Endodermal cell (in vitro differentiated cells): ENCODE results near the gene TREML2. TPM values are rescaled to one million over a fixed set of nuclear protein-coding genes. Genes with fewer than 3 reads are reported as not detected.

ENCODE experiments used
- DNase-seq: peaks from one replicate; pipeline ENCODE4 v3.0.0-alpha.2; 2017
- H3K27ac ChIP-seq: 2 replicates; pipeline ENCODE4 v1.5.1; 2013; ENCODE audit warnings: mild to moderate bottlenecking, low read depth, low read length, moderate library complexity
- H3K27me3 ChIP-seq: 2 replicates; pipeline ENCODE4 v1.6.1; 2013; ENCODE audit warnings: mild to moderate bottlenecking, low read length, moderate library complexity; ENCODE audit not compliant: insufficient read depth, control insufficient read depth, poor library complexity, severe bottlenecking
- H3K36me3 ChIP-seq: 2 replicates; pipeline ENCODE4 v1.7.0; 2013; ENCODE audit warnings: mild to moderate bottlenecking, low read length, moderate library complexity; ENCODE audit not compliant: control insufficient read depth, insufficient read depth
- H3K4me1 ChIP-seq: one replicate; pipeline ENCODE4 v1.7.0; 2013; ENCODE audit warnings: low read length; ENCODE audit not compliant: control insufficient read depth, insufficient read depth
- H3K4me3 ChIP-seq: 2 replicates; pipeline ENCODE4 v1.5.1; 2013; ENCODE audit warnings: mild to moderate bottlenecking, low read length, moderate library complexity
- H3K9ac ChIP-seq: 2 replicates; pipeline ENCODE4 v1.6.1; 2013; ENCODE audit warnings: mild to moderate bottlenecking, low read length, moderate library complexity; ENCODE audit not compliant: poor library complexity, severe bottlenecking; ENCODE audit errors: extremely low read depth
- H3K9me3 ChIP-seq: 2 replicates; pipeline ENCODE4 v1.6.1; 2013; ENCODE audit warnings: mild to moderate bottlenecking, low read length, moderate library complexity; ENCODE audit not compliant: control insufficient read depth
- H3K27ac Mint-ChIP-seq: 2 replicates; pipeline ENCODE4 v1.8.0; 2020; ENCODE audit warnings: mixed read lengths
- H3K27me3 Mint-ChIP-seq: 2 replicates; pipeline ENCODE4 v1.8.0; 2021; ENCODE audit warnings: mild to moderate bottlenecking, mixed read lengths; ENCODE audit not compliant: insufficient read depth
- H3K36me3 Mint-ChIP-seq: 2 replicates; pipeline ENCODE4 v1.8.0; 2020; ENCODE audit warnings: low read depth, mixed read lengths
- H3K4me1 Mint-ChIP-seq: 2 replicates; pipeline ENCODE4 v1.8.0; 2020; ENCODE audit warnings: mixed read lengths
- H3K4me3 Mint-ChIP-seq: 2 replicates; pipeline ENCODE4 v1.8.0; 2020; ENCODE audit warnings: mild to moderate bottlenecking, moderate library complexity, mixed read lengths
- H3K9me3 Mint-ChIP-seq: 2 replicates; pipeline ENCODE4 v1.8.0; 2020; ENCODE audit warnings: mild to moderate bottlenecking, mixed read lengths
- WGBS, 2 experiments: methylation state at CpG; one replicate each; pipeline versions ENCODE4 v1.1.5 to v1.1.7; 2013; ENCODE audit warnings: missing lambda C conversion rate in 2 of 2, mixed read lengths in 1 of 2; ENCODE audit not compliant: insufficient coverage in 1 of 2, insufficient read length in 1 of 2; 5-methylcytosine and 5-hydroxymethylcytosine counted together
- total RNA-seq, 2 donors: library from RNA; stranded (reverse); fragmentation: NEBNext Ultra II Directional in 1 of 2; extraction: Animal tissue kit (Norgen Biotek cat#: 25700) in 1 of 2; gene quantifications; 2 replicates in 1 of 2; 3 replicates in 1 of 2; pipeline ENCODE4 v1.2.1, GENCODE V29; 2021
- TF ChIP-seq, protein P1 (sequence below): fragments of 200-600 bp; sonication (generic); conservative IDR thresholded peaks from 2 replicates; pipeline ENCODE4 v1.5.0; 2021; ENCODE audit warnings: antibody characterized with exemption, mild to moderate bottlenecking

The TREML2 gene
- total RNA-seq, 2 donors from 2014 or later = not detected

DNA sequence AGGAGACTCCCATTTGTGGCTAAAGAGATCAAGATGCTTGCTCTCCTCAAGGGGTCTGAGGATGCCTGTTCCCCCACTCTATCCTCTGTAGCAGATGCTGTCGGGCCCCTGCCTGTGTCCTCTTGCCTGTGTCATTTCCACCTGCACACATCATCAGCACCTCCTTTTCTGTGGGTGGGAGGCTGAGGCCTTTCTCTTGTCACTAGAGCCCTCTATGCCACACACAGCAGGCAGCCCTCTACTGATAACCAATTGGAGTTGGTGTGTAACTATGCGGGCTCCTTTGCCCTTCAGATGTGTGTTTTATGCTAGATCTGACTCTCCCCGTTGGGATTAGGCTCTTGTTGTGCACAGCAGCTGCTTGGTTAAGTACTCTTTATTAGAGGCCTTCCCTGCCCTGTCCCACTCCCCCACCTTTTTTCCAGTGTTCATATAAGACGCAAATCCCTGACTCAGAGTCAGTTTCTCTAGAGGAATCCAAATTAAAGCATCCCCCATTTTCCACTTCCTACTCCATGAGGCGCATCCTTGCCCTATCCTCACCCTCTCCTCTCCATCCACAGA, 7.7 kb downstream of the TREML2 start:
- Mint-ChIP-seq H3K27me3 (peaks cover 32% of the 10 kb centered on the region), H3K4me3 (no peak overlapping the region), H3K4me1 (no peaks in the 10 kb centered on the region), H3K27ac (no peak overlapping the region), H3K36me3 (no peaks in the 10 kb centered on the region), H3K9me3 (peaks cover 15% of the 10 kb centered on the region)
- Histone ChIP-seq H3K4me1 (no peaks in the 10 kb centered on the region), H3K9ac (no peak overlapping the region), H3K27ac (no peak overlapping the region), H3K9me3 (peaks cover 17% of the 10 kb centered on the region), H3K4me3 (no peak overlapping the region), H3K27me3 (peaks cover 19% of the 10 kb centered on the region), H3K36me3 (no peaks in the 10 kb centered on the region)
- WGBS, 2 experiments = 87 to 89% methylated on average over 3 to 5 of the region's 5 CpGs
- TF ChIP-seq, protein P1, sequence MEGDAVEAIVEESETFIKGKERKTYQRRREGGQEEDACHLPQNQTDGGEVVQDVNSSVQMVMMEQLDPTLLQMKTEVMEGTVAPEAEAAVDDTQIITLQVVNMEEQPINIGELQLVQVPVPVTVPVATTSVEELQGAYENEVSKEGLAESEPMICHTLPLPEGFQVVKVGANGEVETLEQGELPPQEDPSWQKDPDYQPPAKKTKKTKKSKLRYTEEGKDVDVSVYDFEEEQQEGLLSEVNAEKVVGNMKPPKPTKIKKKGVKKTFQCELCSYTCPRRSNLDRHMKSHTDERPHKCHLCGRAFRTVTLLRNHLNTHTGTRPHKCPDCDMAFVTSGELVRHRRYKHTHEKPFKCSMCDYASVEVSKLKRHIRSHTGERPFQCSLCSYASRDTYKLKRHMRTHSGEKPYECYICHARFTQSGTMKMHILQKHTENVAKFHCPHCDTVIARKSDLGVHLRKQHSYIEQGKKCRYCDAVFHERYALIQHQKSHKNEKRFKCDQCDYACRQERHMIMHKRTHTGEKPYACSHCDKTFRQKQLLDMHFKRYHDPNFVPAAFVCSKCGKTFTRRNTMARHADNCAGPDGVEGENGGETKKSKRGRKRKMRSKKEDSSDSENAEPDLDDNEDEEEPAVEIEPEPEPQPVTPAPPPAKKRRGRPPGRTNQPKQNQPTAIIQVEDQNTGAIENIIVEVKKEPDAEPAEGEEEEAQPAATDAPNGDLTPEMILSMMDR = no peak
- no peak for DNase-seq

DNA sequence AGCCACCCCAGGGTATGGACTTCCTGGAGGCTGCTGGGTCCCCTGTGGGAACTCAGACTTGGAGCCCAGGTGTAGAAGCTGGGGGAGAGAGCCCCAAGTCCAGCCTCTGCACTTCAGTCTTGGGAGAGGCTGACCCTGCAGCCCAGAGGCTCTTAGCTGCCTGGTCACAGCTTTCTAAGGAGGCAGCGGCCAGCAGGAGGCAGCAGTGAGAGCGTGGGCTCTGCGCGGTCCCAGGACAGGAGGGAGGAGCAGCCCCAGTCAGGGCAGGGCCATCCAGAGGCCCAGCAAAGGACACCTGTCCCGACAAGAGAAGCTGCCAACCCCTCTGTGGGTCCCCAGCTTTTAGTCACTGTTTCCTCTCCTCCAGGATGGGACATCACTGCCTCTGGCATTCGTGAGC, 9.4 kb downstream of the TREML2 start:
- Histone ChIP-seq H3K4me1 (peaks cover 3% of the 10 kb centered on the region), H3K36me3 (no peaks in the 10 kb centered on the region), H3K27ac (no peak overlapping the region), H3K9ac (no peak overlapping the region), H3K9me3 (peaks cover 17% of the 10 kb centered on the region), H3K4me3 (no peak overlapping the region), H3K27me3 (peaks cover 14% of the 10 kb centered on the region)
- Mint-ChIP-seq H3K27ac (no peak overlapping the region), H3K4me1 (peaks cover 11% of the 10 kb centered on the region), H3K36me3 (no peaks in the 10 kb centered on the region), H3K4me3 (no peak overlapping the region), H3K27me3 (peaks cover 27% of the 10 kb centered on the region), H3K9me3 (peaks cover 15% of the 10 kb centered on the region)
- WGBS, 2 experiments = 32 to 39% methylated on average over 3 to 6 of the region's 6 CpGs
- TF ChIP-seq, protein P1 = peak; percentile 88
- peak; percentile 92 for DNase-seq

DNA sequence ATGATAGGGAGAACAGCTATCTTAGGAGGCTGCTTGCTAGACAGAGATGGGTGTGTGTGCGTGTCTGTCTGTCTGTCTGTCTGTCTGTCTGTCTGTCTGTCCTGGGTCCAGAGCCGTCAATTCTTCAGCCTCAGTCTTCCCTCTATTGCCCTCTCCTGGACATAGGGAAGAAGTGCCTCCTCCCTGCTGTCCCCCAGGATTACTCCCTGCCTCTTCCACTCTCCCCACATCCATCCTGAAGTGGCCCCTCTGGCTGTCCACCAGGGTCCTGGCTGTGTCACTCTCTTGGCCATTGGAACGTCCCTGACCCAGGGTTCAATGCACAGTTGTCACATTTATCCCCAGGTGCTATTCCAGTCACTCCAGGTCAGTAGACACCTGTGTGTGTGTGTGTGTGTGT, 10.2 kb downstream of the TREML2 start:
- peaks cover 22% of the 10 kb centered on the region for H3K27me3 Mint-ChIP-seq
- no peak overlapping the region for H3K27ac ChIP-seq
- DNase-seq = no peak
- 92% methylated on average over 3 of the region's 3 CpGs; no CpG with 5 or more reads in 1 of the 2 experiments for WGBS, 2 experiments
- no peak overlapping the region for H3K4me3 Mint-ChIP-seq
- H3K27me3 ChIP-seq = peaks cover 7% of the 10 kb centered on the region
- no peak overlapping the region for H3K9ac ChIP-seq
- peaks cover 3% of the 10 kb centered on the region for H3K4me1 ChIP-seq
- H3K36me3 ChIP-seq = no peaks in the 10 kb centered on the region
- H3K9me3 ChIP-seq = peaks cover 17% of the 10 kb centered on the region
- H3K4me3 ChIP-seq = peak overlapping the region; percentile 8
- H3K27ac Mint-ChIP-seq = no peak overlapping the region
- no peaks in the 10 kb centered on the region for H3K36me3 Mint-ChIP-seq
- peaks cover 15% of the 10 kb centered on the region for H3K9me3 Mint-ChIP-seq
- TF ChIP-seq, protein P1 = no peak
- H3K4me1 Mint-ChIP-seq = peaks cover 11% of the 10 kb centered on the region
